ENCODE results near the gene SUB1.

The SUB1 gene

GRCh38 chr5:32581010-32581785, 4.2 kb upstream of the SUB1 start:
- H3K9ac ChIP-seq (ENCODE audit: low read depth, low read length, poor library complexity, severe bottlenecking): no peak overlapping the region
- no peak overlapping the region for H3K4me2 ChIP-seq (ENCODE audit: low read depth, low read length, poor library complexity, severe bottlenecking)
- TF ChIP-seq CTCF (conservative IDR thresholded peaks at IDR 0.05; ENCODE audit: low read length) (no peak), EZH2phosphoT487 (IDR thresholded peaks at IDR 0.05; ENCODE audit: borderline replicate concordance) (no peak)
- no peaks in the 10 kb centered on the region for H3K36me3 ChIP-seq (ENCODE audit: insufficient read depth, low read length)
- H3F3A ChIP-seq (ENCODE audit: low read depth): no peaks in the 10 kb centered on the region
- H3K4me1 ChIP-seq (ENCODE audit: insufficient read depth, low read length, poor library complexity, severe bottlenecking): peaks cover 17% of the 10 kb centered on the region
- H3K79me2 ChIP-seq (ENCODE audit: insufficient read depth, low read length): peaks cover 7% of the 10 kb centered on the region
- no peaks in the 10 kb centered on the region for H3K27me3 ChIP-seq (ENCODE audit: insufficient read depth, low read length, poor library complexity, severe bottlenecking)
- H4K20me1 ChIP-seq (ENCODE audit: insufficient read depth, low read length, poor library complexity, severe bottlenecking): peaks cover 6% of the 10 kb centered on the region
- no peaks in the 10 kb centered on the region for H3K9me3 ChIP-seq (ENCODE audit: insufficient read depth, low read depth, low read length)
- no peak overlapping the region for H2AFZ ChIP-seq (ENCODE audit: low read length)
- no peak overlapping the region for H3K4me3 ChIP-seq (ENCODE audit: low read length, poor library complexity, severe bottlenecking)
- H3K9me2 ChIP-seq (replicated peaks; ENCODE audit: low read depth, low read length): no peaks in the 10 kb centered on the region

GRCh38 chr5:32583582-32584232, 1.6 kb upstream of the SUB1 start:
- H3K4me3 ChIP-seq (ENCODE audit: low read length, poor library complexity, severe bottlenecking): no peak overlapping the region
- H3F3A ChIP-seq (ENCODE audit: low read depth): no peaks in the 10 kb centered on the region
- TF ChIP-seq EZH2phosphoT487 (IDR thresholded peaks at IDR 0.05; ENCODE audit: borderline replicate concordance) (no peak), CTCF (conservative IDR thresholded peaks at IDR 0.05; ENCODE audit: low read length) (no peak)
- no peaks in the 10 kb centered on the region for H3K9me2 ChIP-seq (replicated peaks; ENCODE audit: low read depth, low read length)
- no peak overlapping the region for H3K4me2 ChIP-seq (ENCODE audit: low read depth, low read length, poor library complexity, severe bottlenecking)
- no peaks in the 10 kb centered on the region for H3K9me3 ChIP-seq (ENCODE audit: insufficient read depth, low read depth, low read length)
- H3K9ac ChIP-seq (ENCODE audit: low read depth, low read length, poor library complexity, severe bottlenecking): no peak overlapping the region
- H3K36me3 ChIP-seq (ENCODE audit: insufficient read depth, low read length): no peaks in the 10 kb centered on the region
- H3K4me1 ChIP-seq (ENCODE audit: insufficient read depth, low read length, poor library complexity, severe bottlenecking): peaks cover 39% of the 10 kb centered on the region
- no peaks in the 10 kb centered on the region for H3K27me3 ChIP-seq (ENCODE audit: insufficient read depth, low read length, poor library complexity, severe bottlenecking)
- no peak overlapping the region for H2AFZ ChIP-seq (ENCODE audit: low read length)
- peaks cover 32% of the 10 kb centered on the region for H3K79me2 ChIP-seq (ENCODE audit: insufficient read depth, low read length)
- H4K20me1 ChIP-seq (ENCODE audit: insufficient read depth, low read length, poor library complexity, severe bottlenecking): peaks cover 31% of the 10 kb centered on the region

- TF ChIP-seq CTCF (conservative IDR thresholded peaks at IDR 0.05; ENCODE audit: low read length): no peak
- TF ChIP-seq EZH2phosphoT487 (IDR thresholded peaks at IDR 0.05; ENCODE audit: borderline replicate concordance): no peak
Observed at GRCh38 chr5:32584646-32585045, 711 bp upstream of the SUB1 start.

More at GRCh38 chr5:32584646-32585045, 711 bp upstream of the SUB1 start:
- peaks cover 39% of the 10 kb centered on the region for H3K4me1 ChIP-seq (ENCODE audit: insufficient read depth, low read length, poor library complexity, severe bottlenecking)
- H3K4me3 ChIP-seq (ENCODE audit: low read length, poor library complexity, severe bottlenecking): peak overlapping the region; percentile 85
- no peaks in the 10 kb centered on the region for H3K9me2 ChIP-seq (replicated peaks; ENCODE audit: low read depth, low read length)
- peaks cover 3% of the 10 kb centered on the region for H3F3A ChIP-seq (ENCODE audit: low read depth)
- H3K4me2 ChIP-seq (ENCODE audit: low read depth, low read length, poor library complexity, severe bottlenecking): peak overlapping the region; percentile 84
- no peak overlapping the region for H3K9ac ChIP-seq (ENCODE audit: low read depth, low read length, poor library complexity, severe bottlenecking)
- peaks cover 6% of the 10 kb centered on the region; the same call in 1 of the 2 replicates for H3K36me3 ChIP-seq (ENCODE audit: insufficient read depth, low read length)
- H3K27me3 ChIP-seq (ENCODE audit: insufficient read depth, low read length, poor library complexity, severe bottlenecking): no peaks in the 10 kb centered on the region
- peak overlapping the region; percentile 50; the same call in 1 of the 2 replicates for H2AFZ ChIP-seq (ENCODE audit: low read length)
- peaks cover 40% of the 10 kb centered on the region for H4K20me1 ChIP-seq (ENCODE audit: insufficient read depth, low read length, poor library complexity, severe bottlenecking)
- H3K9me3 ChIP-seq (ENCODE audit: insufficient read depth, low read depth, low read length): no peaks in the 10 kb centered on the region
- H3K79me2 ChIP-seq (ENCODE audit: insufficient read depth, low read length): peaks cover 42% of the 10 kb centered on the region

Data from Loucy (cell line).